C4-2B (cell line): ENCODE results near the gene TTLL3.

Experiments used
- H3K27ac ChIP-seq: fragments of 450-650 bp; 2 replicates; pipeline ENCODE4 v1.5.1; 2017
- ZFX ChIP-seq: fragments of 450-650 bp; IDR thresholded peaks from 2 replicates; pipeline ENCODE4 v1.6.1; 2017
- TF ChIP-seq, protein P1 (sequence below): fragments of 450-650 bp; conservative IDR thresholded peaks from 2 replicates; pipeline ENCODE4 v1.5.1; 2017; ENCODE audit warnings: mild to moderate bottlenecking

Gene TTLL3

DNA sequence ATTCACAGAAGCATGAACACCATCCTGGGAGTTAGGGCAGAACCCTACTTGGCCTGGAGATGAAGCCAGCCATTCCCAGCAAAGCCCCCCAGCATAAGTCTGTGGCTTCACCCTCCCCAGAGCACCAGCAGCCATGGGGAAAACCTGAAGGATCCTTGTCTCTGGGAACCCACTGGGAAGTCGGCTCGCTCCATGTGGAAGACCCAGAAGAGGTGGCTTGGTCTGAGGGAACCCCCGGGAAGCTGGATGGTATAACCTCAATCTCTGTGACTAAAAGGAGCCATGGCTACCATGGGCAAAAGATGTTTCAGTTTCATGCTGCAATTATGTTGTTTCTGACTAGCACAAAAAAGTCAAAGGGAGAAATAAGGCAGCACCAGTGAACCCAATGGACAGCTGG is 45.5 kb downstream of the TTLL3 start:
- no peak overlapping the region for H3K27ac ChIP-seq
- TF ChIP-seq, protein P1, sequence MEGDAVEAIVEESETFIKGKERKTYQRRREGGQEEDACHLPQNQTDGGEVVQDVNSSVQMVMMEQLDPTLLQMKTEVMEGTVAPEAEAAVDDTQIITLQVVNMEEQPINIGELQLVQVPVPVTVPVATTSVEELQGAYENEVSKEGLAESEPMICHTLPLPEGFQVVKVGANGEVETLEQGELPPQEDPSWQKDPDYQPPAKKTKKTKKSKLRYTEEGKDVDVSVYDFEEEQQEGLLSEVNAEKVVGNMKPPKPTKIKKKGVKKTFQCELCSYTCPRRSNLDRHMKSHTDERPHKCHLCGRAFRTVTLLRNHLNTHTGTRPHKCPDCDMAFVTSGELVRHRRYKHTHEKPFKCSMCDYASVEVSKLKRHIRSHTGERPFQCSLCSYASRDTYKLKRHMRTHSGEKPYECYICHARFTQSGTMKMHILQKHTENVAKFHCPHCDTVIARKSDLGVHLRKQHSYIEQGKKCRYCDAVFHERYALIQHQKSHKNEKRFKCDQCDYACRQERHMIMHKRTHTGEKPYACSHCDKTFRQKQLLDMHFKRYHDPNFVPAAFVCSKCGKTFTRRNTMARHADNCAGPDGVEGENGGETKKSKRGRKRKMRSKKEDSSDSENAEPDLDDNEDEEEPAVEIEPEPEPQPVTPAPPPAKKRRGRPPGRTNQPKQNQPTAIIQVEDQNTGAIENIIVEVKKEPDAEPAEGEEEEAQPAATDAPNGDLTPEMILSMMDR: no peak
- no peak for TF ChIP-seq ZFX

DNA sequence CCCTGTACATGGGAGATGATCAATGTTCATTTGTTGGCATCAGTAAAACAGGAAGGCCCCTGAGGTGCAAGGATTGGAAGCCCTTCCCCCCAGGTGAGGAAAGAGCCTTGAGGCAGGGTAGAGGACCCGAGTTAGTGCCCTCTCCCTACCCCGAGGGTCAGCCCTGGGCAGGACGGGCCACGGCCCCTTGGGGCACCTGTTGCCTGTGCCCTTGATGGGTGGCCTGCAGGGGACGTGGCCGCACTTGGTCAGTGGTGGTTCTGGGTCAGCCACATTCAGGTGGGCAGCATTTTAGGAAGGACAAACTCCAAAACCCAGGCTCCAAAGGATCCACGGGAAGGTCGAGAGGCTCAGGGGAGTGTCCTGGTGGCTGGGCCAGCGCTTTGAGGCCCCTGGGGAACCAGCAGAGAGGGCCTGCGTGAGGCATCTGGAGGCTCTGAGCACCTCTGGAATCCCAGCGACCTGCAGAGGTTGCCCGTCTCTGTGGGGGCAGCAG is 49.5 kb downstream of the TTLL3 start:
- H3K27ac ChIP-seq: no peak overlapping the region
- TF ChIP-seq, protein P1: no peak
- TF ChIP-seq ZFX: no peak

DNA sequence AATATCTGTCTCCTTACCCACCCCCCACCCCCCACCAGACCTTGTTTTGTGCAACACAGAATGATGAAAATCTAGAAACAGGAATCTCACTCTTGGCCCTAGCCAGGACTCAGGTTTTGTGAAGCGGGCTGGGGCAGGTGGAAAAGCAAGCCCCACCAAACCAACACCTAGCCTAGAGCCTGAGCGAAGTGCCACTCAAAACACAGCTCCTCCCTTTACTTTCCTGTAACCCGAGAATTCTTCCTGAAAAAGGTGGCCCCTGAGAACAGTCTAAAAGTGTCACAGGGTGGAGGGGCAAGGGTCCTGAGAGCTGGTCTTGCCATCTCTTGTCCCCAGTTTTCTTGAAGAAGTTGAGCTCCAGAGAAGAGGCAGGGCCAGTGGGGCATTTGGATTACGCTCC is 51.1 kb downstream of the TTLL3 start:
- H3K27ac ChIP-seq: no peak overlapping the region
- no peak for TF ChIP-seq ZFX
- TF ChIP-seq, protein P1: no peak

DNA sequence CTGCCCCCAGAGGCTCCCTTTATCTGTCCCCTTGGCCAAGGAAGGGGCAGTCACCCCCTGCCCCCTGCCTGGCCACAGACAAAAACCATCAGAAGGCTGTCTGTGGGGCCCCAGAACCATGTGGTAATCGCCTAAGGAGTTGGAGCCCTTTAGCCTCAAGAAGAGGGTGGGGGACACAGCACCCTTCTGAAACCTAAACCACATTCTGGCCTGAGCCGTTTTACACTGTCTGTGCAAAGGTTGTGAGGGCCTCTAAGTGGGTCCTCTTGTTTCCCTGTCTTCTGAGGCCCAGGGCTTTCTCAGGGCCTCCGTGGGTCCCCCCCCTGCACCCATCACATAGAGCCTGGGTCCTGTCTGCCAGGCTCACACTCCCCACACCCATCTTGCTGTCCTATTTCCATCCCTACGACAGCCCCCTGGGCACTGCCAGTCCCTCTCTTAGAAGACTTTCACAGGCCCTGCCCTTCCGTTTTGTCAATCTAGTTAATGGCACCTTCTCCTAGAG is 51.6 kb downstream of the TTLL3 start:
- no peak overlapping the region for H3K27ac ChIP-seq
- TF ChIP-seq ZFX: no peak
- TF ChIP-seq, protein P1: no peak

DNA sequence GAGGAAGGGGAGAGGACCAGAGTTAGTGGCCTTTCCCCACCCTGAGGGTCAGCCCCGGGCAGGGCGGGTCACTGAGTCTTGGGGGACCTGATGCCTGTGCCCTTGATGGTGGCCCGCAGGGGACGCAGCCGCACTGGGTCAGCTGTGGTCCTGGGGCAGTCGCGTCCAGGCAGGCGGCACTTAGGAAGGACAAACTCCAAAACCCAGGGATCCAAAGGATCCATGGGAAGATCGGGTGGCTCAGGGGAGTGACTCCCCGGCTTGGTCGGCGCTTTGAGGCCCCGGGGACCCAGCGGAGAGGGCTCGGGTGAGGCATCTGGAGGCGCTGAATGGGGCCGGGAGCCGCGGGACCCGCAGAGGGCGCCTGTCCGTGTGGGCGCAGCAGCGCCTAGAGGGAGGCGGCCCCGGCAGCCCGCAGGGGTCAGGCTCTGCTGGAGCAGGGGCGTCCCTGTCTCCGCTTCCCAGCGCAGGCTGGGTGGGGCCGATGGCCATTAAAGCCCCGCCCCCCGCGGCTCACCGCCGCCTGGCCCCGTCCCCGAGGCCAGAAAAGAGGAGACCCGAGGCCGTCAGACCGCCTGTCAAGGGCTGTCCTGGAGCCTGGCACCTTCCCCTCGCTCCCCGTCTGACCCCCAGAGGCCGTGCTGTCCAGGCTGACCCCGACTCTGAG is 52.5 kb downstream of the TTLL3 start:
- TF ChIP-seq ZFX: no peak
- TF ChIP-seq, protein P1: no peak
- H3K27ac ChIP-seq: no peak overlapping the region

DNA sequence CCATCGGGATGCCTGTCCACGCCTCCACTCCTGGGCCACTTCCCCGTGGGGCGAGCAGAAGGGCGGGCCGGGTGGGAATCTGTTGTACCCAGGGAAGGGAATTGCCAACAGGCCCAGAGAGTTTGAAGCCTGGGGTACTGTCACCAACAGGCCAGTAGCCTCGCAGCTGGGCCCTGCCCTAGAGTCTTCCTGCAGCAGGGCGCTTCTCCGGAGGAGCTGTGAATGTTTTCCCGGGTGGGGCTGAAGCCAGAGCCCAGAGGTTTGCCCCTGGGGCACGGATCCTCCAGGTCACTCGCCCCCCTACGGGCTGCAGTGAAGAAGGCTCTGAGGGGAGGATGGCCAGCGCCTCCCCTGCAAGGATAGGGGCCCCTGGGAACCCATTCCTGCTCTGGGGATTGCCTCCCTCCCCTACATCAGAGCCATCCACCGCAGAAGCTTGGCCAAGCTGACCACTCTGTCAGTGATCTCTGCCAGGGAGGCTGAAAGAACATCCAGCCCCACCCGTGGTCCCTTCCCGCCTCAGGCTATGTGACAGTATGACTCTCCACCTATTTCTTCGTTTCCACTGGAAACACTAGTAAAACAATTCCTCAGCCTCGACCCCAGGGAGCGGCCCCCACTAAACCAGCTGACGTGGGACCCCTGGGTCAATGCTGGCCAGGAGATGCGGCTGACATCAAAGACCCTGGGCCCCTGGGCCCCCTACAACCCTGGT is 53.2 kb downstream of the TTLL3 start:
- H3K27ac ChIP-seq: no peak overlapping the region
- no peak for TF ChIP-seq ZFX
- TF ChIP-seq, protein P1: no peak
